GM19238 (cell line): ENCODE measurements around the gene APIP.

Experiments
- DNase-seq: peaks from one replicate; pipeline ENCODE4 v3.0.0; 2011; ENCODE audit warnings: low spot score; ENCODE audit not compliant: insufficient read length

APIP gene

GRCh38 chr11:34890089-34890488, 26.1 kb downstream of the APIP start:
- DNase-seq: no peak

- DNase-seq: no peak
Observed at GRCh38 chr11:34887260-34887659, 28.9 kb downstream of the APIP start.

GRCh38 chr11:34886609-34887008, 29.6 kb downstream of the APIP start:
- no peak for DNase-seq

- no peak for DNase-seq
Observed at GRCh38 chr11:34881900-34882299, 34.3 kb downstream of the APIP start.

GRCh38 chr11:34877375-34877975, 38.7 kb downstream of the APIP start:
- DNase-seq: no peak

GRCh38 chr11:34874202-34874601, 42.0 kb downstream of the APIP start:
- DNase-seq: no peak

GRCh38 chr11:34870548-34871196, 45.5 kb downstream of the APIP start:
- no peak for DNase-seq

- no peak for DNase-seq
Observed at GRCh38 chr11:34869425-34869824, 46.8 kb downstream of the APIP start.

- no peak for DNase-seq
Observed at GRCh38 chr11:34866375-34866774, 49.8 kb downstream of the APIP start.

- DNase-seq: no peak
Observed at GRCh38 chr11:34865261-34865660, 50.9 kb downstream of the APIP start.

GRCh38 chr11:34864424-34864823, 51.8 kb downstream of the APIP start:
- DNase-seq: no peak

- DNase-seq: no peak
Observed at GRCh38 chr11:34863048-34863447, 53.1 kb downstream of the APIP start.

- DNase-seq: no peak
Observed at GRCh38 chr11:34860518-34860917, 55.7 kb downstream of the APIP start.

- DNase-seq: no peak
Observed at GRCh38 chr11:34860034-34860433, 56.1 kb downstream of the APIP start.

GRCh38 chr11:34859496-34859895, 56.7 kb downstream of the APIP start:
- DNase-seq: no peak

- no peak for DNase-seq
Observed at GRCh38 chr11:34857463-34857862, 58.7 kb downstream of the APIP start.

GRCh38 chr11:34856251-34856650, 59.9 kb downstream of the APIP start:
- DNase-seq: no peak

GRCh38 chr11:34855754-34856095, 60.5 kb downstream of the APIP start:
- DNase-seq: no peak

GRCh38 chr11:34855021-34855753, 61.0 kb downstream of the APIP start:
- no peak for DNase-seq

- DNase-seq: no peak
Observed at GRCh38 chr11:34851916-34852315, 64.3 kb downstream of the APIP start.

GRCh38 chr11:34850334-34850733, 65.8 kb downstream of the APIP start:
- DNase-seq: no peak

GRCh38 chr11:34846467-34846866, 69.7 kb downstream of the APIP start:
- DNase-seq: no peak
